GM19193 (cell line): Measurements from ENCODE around the gene RESF1.

Experiments
- POLR2A ChIP-seq: IDR thresholded peaks from 4 replicates; pipeline ENCODE4 v1.6.1; 2011; ENCODE audit not compliant: insufficient read depth, insufficient read length; ENCODE audit errors: extremely low read depth

The RESF1 gene, protein sequence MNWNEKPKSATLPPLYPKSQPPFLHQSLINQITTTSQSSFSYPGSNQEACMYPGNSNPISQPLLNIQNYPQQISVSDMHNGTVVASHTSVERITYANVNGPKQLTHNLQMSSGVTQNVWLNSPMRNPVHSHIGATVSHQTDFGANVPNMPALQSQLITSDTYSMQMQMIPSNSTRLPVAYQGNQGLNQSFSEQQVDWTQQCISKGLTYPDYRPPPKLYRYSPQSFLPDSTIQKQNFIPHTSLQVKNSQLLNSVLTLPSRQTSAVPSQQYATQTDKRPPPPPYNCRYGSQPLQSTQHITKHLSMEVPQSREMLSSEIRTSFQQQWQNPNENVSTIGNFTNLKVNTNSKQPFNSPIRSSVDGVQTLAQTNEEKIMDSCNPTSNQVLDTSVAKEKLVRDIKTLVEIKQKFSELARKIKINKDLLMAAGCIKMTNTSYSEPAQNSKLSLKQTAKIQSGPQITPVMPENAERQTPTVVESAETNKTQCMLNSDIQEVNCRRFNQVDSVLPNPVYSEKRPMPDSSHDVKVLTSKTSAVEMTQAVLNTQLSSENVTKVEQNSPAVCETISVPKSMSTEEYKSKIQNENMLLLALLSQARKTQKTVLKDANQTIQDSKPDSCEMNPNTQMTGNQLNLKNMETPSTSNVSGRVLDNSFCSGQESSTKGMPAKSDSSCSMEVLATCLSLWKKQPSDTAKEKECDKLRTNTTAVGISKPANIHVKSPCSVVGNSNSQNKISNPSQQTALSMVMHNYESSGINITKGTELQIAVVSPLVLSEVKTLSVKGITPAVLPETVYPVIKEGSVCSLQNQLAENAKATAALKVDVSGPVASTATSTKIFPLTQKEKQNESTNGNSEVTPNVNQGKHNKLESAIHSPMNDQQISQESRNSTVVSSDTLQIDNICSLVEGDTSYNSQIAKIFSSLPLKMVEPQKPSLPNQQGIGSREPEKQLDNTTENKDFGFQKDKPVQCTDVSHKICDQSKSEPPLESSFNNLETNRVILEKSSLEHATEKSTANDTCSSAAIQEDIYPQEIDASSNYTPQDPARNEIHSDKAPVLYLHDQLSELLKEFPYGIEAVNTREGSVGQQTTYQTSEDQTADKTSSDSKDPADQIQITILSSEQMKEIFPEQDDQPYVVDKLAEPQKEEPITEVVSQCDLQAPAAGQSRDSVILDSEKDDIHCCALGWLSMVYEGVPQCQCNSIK (N-terminal part only)

DNA sequence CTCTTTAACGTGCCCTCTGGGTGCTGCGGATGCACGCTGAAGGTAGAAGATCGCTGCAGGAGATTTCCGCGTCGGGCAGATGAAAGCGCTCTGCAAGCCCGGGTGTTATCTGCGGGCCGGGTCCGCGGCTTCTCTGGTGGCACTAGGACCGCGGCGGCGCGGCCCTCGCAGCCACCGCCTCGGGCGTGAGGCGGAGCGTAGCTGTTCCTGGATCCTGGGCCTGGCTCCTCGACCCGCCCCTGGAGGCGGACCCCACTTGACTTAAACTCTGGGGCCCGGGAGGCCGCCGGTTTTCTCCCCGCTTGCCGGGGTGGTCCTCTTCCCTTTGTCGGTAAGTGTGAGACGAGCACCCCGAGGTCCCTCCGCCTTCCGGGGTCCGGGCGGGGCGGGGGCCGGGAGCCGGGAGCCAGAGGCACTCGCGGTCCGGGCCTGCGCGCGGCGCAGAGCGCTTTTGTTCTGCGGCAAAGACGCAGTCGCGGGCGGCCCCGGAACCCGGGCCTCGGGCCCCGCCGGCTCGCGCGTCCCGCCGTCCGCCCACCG lies at the start of gene RESF1:
Gene RESF1, plus strand, starts transcription at position 255 of the 540 bp plus-strand sequence. CDS start 21,541 bp downstream, outside the sequence.
- peak; percentile 93 for TF ChIP-seq POLR2A

DNA sequence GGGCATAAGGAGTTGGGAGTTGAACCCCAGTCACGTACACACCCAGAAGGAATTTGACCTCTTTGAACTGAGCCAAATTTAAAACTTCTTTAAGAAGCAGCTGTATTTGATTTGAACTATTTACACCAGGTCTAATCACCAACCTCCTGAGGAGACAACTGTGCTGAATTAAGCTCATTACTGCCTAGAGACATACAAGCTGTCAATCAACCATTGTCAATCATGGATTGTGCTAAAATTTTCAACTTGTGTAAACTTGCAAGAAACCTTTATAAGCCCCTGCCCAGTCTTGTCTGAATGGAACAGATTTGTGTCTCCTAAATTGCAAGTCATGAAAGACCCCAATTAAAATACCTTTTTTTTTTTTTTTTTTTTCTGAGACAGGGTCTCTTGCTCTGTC lies 44.3 kb upstream of the RESF1 start:
- TF ChIP-seq POLR2A: no peak

DNA sequence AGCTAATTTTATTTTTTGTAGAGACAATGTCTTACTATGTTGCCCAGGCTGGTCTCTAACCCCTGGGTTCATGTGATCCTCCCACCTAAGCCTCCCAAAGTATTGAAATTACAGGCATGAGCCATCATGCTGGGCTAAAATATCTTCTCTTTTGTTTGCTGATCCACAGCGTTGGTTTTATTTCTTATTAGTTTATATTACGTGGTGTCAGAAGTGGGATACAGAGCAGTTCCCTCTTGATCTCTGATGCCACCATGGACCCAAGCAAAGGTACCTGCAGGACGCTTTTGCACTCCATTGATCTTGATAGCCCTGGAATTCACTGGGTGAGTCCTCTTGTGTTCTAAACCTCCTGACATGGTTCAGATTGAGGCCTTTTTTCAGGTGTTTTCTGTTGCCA lies 43.8 kb upstream of the RESF1 start:
- no peak for TF ChIP-seq POLR2A

DNA sequence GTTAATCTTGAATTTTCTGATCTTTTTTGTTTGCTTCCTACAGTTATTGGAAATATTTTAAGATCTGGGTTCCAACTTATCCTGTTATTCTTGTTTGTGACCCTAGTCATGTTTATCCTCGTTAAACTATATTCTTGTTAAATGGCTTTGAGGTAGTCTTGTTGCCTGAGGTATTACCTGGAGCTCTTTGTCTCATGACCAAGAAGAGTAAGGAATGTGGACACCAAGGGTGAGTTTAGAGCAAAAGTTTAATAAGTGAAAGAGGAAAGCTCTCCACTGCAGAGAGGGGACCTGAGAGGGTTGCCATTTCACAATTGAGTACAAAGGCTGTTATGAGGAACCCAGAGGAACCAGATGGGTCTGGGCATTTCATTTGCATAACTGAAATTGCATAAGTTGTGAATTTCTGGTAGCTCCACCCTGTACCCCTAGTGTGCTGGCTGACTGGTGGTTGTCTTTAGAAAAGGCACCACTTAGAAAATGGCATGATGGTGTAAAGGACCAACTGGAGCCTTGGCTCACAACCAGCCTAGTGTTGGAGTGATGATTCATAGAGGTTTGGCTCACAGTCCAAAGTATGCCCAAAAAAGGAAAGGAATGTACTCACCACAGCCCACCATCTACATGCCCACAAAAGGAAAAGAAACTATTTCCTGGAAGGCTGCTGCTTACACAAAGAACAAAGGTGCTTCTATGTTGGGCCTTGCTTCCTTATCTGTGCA lies 36.7 kb upstream of the RESF1 start:
- TF ChIP-seq POLR2A: no peak

DNA sequence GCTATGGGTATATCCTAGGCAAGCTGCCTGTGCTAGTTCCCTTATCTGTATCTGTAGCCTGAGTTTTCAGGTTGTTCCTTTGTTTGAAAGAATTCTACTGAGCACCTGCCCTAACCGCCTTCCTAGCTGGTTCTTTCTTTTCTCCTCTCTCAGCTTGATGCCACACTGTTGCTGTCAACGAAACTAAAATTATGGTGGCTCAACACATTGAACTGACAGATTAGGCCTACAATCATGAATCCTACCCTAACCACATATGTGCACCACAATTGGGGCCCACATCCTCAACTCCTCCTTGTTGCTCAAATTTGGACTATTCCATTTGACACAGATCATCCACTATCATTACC lies 36.2 kb upstream of the RESF1 start:
- TF ChIP-seq POLR2A: no peak

DNA sequence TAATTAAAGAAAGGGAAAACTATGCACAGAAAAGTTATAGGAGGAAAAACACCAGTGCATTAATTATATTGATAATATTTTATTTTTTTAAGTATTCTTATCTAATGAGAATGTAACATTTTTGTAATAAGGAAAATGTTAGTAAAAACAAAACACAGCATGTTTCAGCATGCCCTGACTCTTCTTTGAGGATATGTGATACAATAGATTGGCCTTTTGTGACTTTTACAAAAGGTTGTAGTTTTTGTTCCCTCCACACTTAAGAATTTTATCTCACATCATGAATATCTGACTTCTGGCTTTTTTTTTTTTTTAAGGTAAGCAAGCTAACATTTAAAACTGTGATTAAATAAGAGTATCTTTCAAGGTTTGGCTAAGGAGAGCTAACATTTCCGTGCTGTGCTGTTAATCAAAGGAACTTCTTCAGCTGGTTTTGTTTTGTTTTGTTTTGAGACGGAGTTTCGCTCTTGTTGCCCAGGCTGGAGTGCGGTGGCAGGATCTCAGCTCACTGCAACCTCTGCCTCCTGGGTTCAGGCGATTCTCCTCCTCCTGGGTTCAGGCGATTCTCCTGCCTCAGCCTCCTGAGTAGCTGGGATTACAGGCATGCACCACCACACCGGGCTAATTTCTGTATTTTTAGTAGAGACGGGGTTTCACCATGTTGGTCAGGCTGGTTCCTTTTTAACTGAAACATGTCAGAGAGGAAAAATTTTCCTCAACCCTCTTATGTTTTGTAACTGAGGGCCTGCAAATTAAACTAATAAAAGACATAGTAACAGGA lies 30.8 kb upstream of the RESF1 start:
- no peak for TF ChIP-seq POLR2A

DNA sequence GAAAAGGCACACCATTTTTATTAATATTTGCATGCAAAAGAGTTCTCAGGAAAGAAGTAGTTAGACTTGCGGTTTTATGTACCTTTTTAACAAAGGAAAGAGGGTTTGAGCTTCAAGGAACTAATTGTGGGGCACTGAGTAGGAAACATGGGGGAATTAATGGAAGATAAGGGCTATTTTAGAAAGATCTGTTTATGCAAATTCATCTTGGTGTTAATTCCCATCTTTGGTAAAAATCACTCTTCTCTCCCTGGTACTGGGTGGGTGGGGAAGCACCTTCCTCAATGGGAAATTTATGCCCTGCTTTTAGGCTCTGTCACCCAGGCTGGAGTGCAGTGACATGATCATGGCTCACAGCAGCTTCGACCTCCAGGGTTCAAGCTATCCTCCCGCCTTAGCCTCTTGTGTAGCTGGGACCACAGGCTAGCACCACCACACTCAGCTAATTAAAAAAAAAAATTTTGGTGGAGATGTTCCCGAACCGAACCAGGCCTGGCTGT lies 30.1 kb upstream of the RESF1 start:
- no peak for TF ChIP-seq POLR2A

DNA sequence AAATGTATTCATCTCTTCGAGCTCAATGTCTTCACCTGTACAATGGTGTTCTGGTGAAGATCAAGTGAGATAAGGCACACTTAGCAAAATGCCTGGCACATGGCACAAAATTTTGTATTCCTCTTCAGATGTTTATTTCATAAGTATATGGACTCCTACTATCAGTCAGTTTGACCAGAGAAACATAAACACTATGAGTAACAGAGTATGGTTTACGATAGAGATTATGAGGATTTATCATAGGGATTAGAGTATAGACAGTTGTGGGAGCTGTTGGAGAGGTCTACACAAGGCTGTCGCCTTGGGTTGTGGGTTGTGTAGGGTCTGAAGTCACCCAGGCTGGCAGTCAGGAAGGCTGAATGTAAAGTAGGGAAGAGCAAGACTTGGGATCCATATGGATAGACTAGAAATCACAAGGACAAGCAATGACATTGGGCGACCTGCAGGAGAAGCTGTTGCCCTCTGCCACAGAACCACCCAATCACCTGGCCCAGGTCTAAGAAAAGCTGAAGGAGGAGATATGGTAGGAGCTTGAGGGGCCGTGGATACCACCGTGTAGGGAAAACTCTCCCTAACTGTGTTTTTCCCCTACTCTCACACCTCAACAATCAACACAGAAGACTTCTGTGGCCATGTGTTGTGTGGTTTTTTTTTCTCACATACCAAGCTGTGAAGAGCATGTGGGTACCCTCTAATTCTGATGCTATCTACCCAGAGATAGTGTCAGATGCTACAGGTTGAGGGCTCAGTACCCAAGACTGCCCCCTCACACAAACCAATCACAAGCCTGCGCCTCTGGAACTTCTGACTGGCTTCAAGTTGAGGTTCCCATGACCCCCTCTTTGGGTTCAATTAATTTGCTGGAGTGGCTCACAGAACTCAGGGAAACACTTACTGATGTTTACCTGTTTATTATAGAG lies 27.2 kb upstream of the RESF1 start:
- TF ChIP-seq POLR2A: no peak

DNA sequence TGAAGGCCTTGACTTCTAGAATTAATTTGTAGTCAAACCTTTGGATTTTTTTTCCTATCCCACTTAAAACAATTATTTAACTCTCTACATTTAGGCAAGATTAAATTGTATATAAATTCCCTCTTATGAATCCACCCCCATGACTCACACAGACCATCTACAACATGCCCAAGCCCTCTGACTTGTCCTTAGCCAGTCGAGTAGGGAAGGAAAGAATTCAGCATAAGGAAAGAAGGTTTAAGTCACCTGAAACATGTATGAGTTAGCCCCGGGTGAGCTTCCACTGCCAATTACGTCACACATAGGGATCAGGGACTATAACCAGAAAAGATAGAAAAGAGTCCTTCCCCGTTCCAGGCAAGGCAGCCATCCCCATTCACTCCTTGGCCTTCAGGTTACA lies 14.9 kb upstream of the RESF1 start:
- no peak for TF ChIP-seq POLR2A

DNA sequence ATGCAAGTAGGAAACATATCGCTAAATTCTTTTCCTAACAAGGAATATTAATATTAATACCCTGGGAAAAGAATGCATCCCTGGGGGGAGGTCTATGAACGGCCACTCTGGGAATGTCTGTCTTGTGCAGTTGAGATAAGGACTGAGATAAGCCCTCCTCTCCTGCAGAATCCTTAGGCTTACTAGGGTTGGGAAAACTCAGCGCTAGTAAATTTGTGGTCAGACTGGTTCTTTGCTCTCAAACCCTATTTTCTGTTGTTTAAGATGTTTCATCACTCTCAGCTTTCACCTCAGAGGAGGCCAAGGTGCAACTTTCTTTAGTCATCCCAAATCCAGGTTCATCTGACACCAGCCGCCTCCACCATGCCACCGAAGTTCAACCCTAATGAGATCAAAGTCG lies 11.2 kb upstream of the RESF1 start:
- TF ChIP-seq POLR2A: no peak

DNA sequence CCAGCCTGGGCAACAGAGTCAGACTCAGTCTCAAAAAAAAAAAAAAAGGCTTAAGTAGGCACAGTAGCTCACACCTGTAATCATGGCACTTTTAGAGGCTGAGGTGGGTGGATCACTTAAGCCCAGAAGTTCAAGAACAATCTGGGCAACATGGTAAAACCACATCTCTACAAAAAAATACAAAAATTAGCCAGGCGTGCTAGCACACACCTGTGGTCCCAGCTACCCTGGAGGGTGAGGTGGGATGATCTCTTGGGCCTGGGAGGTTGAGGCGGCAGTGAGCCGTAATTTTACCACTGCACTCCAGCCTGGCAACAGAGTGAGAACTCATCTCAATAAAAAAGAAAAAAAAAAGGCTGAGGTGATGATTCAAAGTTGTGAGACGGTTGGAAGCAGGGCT lies 9.1 kb upstream of the RESF1 start:
- no peak for TF ChIP-seq POLR2A

DNA sequence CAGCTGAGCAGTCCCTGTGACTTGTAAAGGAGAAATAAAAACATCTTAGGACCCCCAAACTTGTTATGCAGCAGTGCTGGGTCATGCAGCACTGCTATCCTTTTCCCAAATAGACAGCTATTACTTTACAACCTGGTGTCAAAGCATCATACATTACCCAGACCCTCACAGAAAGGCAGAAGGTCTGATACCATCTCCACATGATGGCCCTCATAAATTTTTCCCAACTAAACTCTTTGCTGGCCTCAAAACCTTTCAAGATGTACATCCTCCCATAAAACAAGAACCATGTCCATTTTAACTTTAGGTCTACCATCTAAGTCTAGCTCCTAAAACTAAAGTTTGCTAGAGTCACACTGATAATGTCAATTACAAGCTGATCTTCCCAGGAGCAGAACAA lies 8.7 kb upstream of the RESF1 start:
- TF ChIP-seq POLR2A: no peak
